ENCODE data around the gene PDZD4. TPM values are rescaled to one million over a fixed set of nuclear protein-coding genes. Genes with fewer than 3 reads are reported as not detected.

PDZD4 gene
- total RNA-seq, 1 experiment from 2014 or later = 120 TPM

DNA sequence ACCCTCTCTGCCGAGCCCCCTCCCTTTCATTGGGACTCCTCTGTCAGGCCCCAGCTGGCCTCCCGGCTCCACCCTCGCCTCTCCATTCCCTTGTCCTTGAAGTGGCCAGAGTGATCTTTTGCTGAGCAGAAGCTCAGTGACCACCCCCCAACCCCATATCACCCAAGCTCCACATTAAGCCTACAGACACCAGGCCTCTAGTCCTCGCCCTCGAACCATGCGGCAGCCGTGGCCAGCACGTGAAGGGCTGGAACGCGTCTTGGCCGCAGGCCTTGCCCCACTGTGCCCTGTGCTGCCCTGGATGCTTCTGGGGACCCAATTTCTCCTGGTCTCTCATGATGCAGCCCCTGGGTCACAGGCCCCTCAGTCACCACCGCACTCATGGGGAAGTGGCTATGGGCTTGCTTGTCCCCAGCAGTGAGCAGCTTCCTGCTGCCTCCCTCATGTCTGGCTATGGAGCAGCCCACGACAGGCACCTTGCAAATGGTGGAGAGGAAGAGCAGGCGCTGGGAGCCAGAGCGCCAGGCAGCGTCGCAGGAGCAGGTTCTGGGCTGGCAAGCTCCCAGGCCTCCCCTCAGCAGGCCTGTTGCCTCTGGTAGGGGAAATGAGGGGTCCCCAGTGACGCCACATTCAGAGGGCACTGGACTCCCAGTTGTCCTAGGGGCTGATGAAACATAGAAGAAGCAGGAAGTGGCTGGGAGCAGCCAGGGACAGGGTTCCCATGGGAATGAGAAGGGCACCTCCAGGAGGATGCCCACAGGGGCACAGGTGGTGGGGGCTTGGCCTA lies 50.3 kb downstream of the PDZD4 start:
- Mint-ChIP-seq H3K4me3 (no peak overlapping the region), H3K27me3 (ENCODE audit: low read depth) (no peaks in the 10 kb centered on the region), H3K27ac (peak overlapping the region; percentile 78; the same call in 1 of the 2 replicates), H3K36me3 (no peaks in the 10 kb centered on the region), H3K9me3 (no peaks in the 10 kb centered on the region), H3K4me1 (no peaks in the 10 kb centered on the region; the same call in 1 of the 2 replicates)
- DNase-seq (ENCODE audit: low spot score) = no peak
- no peak for ATAC-seq
- ChIA-PET POLR2A (no interaction called here), CTCF (interaction anchor here (1.0 to 2.8 kb wide), 4 partner anchors 12 to 167 kb away, joined by 3 to 12 read pairs (median 4); no protein-coding TSS in a partner anchor)
- TF ChIP-seq, protein P1, sequence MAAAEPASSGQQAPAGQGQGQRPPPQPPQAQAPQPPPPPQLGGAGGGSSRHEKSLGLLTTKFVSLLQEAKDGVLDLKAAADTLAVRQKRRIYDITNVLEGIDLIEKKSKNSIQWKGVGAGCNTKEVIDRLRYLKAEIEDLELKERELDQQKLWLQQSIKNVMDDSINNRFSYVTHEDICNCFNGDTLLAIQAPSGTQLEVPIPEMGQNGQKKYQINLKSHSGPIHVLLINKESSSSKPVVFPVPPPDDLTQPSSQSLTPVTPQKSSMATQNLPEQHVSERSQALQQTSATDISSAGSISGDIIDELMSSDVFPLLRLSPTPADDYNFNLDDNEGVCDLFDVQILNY (CRISPR knock-in tag; IDR thresholded peaks at IDR 0.05) = no peak
- TF ChIP-seq, protein P2, sequence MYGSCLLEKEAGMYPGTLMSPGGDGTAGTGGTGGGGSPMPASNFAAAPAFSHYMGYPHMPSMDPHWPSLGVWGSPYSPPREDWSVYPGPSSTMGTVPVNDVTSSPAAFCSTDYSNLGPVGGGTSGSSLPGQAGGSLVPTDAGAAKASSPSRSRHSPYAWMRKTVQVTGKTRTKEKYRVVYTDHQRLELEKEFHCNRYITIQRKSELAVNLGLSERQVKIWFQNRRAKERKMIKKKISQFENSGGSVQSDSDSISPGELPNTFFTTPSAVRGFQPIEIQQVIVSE (CRISPR knock-in tag; IDR thresholded peaks at IDR 0.05; ENCODE audit: borderline replicate concordance) = no peak
- TF ChIP-seq, protein P3, sequence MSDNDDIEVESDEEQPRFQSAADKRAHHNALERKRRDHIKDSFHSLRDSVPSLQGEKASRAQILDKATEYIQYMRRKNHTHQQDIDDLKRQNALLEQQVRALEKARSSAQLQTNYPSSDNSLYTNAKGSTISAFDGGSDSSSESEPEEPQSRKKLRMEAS (CRISPR knock-in tag; IDR thresholded peaks at IDR 0.05) = no peak

DNA sequence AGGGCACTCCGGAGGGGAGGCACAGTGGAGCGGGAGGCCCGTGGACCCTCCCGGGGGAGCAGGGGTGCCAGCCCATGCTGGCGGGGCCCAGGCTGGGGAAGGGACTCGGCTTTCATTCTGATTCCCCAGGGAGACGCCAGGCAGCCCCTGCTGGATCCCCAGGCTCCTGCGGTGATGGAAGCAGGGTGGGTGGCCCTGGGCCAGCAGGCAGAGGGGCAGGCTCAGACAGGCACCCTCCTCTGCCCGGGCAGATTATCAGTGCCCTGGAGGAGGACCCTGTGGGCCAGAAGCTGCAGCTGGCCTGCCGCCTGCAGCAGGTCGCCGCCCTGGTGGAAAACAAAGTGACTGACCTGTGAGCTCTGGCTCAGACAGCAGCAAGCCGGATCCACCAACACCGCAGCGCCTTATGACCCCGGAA lies 51.7 kb downstream of the PDZD4 start:
- TF ChIP-seq NFE2L1 (CRISPR knock-in tag; IDR thresholded peaks at IDR 0.05) (no peak), NFATC4 (CRISPR knock-in tag; IDR thresholded peaks at IDR 0.05) (no peak), NR2C2 (CRISPR knock-in tag; IDR thresholded peaks at IDR 0.05) (no peak), NFYB (CRISPR knock-in tag; conservative IDR thresholded peaks at IDR 0.05; ENCODE audit: low read depth) (no peak), EMX1 (CRISPR knock-in tag; IDR thresholded peaks at IDR 0.05) (no peak), ZNF232 (CRISPR knock-in tag; IDR thresholded peaks at IDR 0.05) (no peak), TEAD1 (CRISPR knock-in tag; IDR thresholded peaks at IDR 0.05) (no peak), TEAD4 (CRISPR knock-in tag; IDR thresholded peaks at IDR 0.05) (no peak)
- Mint-ChIP-seq H3K27me3 (ENCODE audit: low read depth) (no peaks in the 10 kb centered on the region), H3K9me3 (no peaks in the 10 kb centered on the region), H3K4me1 (no peaks in the 10 kb centered on the region; the same call in 1 of the 2 replicates), H3K27ac (no peak overlapping the region), H3K36me3 (no peaks in the 10 kb centered on the region), H3K4me3 (no peak overlapping the region)
- CTCF ChIA-PET = interaction anchor here (0.7 to 2.8 kb wide), 11 partner anchors 11 to 168 kb away, joined by 3 to 12 read pairs (median 4); partner anchors contain the start of genes BCAP31, IDH3G and SSR4
- DNase-seq (ENCODE audit: low spot score) (peak; percentile 33), ATAC-seq (peak; percentile 27)
- POLR2A ChIA-PET = interaction anchor here (1.4 to 1.6 kb wide), 2 partner anchors 15 to 150 kb away, joined by 3 to 4 read pairs; partner anchors contain the start of genes IDH3G and SSR4

DNA sequence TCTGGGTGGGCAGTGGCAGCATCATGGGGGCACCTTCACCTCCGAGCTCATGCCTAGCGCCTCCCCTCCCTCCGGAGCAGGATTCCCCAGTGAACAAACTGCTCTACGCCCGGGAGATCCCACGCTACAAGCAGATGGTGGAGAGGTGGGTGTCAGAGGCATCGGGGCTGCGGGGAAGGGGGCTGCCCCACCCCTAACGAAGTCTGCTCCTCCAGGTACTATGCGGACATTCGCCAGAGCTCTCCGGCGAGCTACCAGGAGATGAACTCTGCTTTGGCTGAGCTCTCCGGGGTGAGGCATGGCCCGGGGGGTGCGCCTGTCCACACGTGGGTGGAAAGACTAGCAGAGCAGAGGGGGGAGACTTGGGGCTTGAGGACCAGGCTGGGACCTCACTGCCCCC lies 52.2 kb downstream of the PDZD4 start:
- ChIA-PET POLR2A (interaction anchor here (1.4 to 1.6 kb wide), 2 partner anchors 16 to 150 kb away, joined by 3 to 4 read pairs; partner anchors contain the start of genes IDH3G and SSR4), CTCF (interaction anchor here (1.0 to 2.8 kb wide), 13 partner anchors 10 to 169 kb away, joined by 3 to 12 read pairs (median 4); partner anchors contain the start of genes ARHGAP4, BCAP31, IDH3G and SSR4)
- Mint-ChIP-seq H3K4me3 (no peak overlapping the region), H3K27me3 (ENCODE audit: low read depth) (no peaks in the 10 kb centered on the region), H3K4me1 (no peaks in the 10 kb centered on the region; the same call in 1 of the 2 replicates), H3K36me3 (no peaks in the 10 kb centered on the region), H3K9me3 (no peaks in the 10 kb centered on the region), H3K27ac (no peak overlapping the region)
- ATAC-seq (no peak), DNase-seq (ENCODE audit: low spot score) (no peak)
- TF ChIP-seq, protein P4, sequence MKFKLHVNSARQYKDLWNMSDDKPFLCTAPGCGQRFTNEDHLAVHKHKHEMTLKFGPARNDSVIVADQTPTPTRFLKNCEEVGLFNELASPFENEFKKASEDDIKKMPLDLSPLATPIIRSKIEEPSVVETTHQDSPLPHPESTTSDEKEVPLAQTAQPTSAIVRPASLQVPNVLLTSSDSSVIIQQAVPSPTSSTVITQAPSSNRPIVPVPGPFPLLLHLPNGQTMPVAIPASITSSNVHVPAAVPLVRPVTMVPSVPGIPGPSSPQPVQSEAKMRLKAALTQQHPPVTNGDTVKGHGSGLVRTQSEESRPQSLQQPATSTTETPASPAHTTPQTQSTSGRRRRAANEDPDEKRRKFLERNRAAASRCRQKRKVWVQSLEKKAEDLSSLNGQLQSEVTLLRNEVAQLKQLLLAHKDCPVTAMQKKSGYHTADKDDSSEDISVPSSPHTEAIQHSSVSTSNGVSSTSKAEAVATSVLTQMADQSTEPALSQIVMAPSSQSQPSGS (CRISPR knock-in tag; IDR thresholded peaks at IDR 0.05; ENCODE audit: borderline replicate concordance, low read depth) = no peak
- TF ChIP-seq, protein P5, sequence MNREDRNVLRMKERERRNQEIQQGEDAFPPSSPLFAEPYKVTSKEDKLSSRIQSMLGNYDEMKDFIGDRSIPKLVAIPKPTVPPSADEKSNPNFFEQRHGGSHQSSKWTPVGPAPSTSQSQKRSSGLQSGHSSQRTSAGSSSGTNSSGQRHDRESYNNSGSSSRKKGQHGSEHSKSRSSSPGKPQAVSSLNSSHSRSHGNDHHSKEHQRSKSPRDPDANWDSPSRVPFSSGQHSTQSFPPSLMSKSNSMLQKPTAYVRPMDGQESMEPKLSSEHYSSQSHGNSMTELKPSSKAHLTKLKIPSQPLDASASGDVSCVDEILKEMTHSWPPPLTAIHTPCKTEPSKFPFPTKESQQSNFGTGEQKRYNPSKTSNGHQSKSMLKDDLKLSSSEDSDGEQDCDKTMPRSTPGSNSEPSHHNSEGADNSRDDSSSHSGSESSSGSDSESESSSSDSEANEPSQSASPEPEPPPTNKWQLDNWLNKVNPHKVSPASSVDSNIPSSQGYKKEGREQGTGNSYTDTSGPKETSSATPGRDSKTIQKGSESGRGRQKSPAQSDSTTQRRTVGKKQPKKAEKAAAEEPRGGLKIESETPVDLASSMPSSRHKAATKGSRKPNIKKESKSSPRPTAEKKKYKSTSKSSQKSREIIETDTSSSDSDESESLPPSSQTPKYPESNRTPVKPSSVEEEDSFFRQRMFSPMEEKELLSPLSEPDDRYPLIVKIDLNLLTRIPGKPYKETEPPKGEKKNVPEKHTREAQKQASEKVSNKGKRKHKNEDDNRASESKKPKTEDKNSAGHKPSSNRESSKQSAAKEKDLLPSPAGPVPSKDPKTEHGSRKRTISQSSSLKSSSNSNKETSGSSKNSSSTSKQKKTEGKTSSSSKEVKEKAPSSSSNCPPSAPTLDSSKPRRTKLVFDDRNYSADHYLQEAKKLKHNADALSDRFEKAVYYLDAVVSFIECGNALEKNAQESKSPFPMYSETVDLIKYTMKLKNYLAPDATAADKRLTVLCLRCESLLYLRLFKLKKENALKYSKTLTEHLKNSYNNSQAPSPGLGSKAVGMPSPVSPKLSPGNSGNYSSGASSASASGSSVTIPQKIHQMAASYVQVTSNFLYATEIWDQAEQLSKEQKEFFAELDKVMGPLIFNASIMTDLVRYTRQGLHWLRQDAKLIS (CRISPR knock-in tag; IDR thresholded peaks at IDR 0.05; ENCODE audit: borderline replicate concordance) = no peak
- TF ChIP-seq SP1 (CRISPR knock-in tag; conservative IDR thresholded peaks at IDR 0.05) (no peak), ZBTB21 (CRISPR knock-in tag; IDR thresholded peaks at IDR 0.05; ENCODE audit: borderline replicate concordance) (no peak), JUN (CRISPR knock-in tag; IDR thresholded peaks at IDR 0.05) (no peak), JAZF1 (CRISPR knock-in tag; IDR thresholded peaks at IDR 0.05) (no peak), ELF4 (CRISPR knock-in tag; IDR thresholded peaks at IDR 0.05; ENCODE audit: low read depth) (no peak), RELA (CRISPR knock-in tag; IDR thresholded peaks at IDR 0.05; ENCODE audit: borderline replicate concordance) (no peak), ZNF138 (CRISPR knock-in tag; conservative IDR thresholded peaks at IDR 0.05) (no peak)

All from WTC11 (cell line).